Fibroblast of lung (primary cell): ENCODE data around the gene VWA5B1.

ENCODE experiments used
- EZH2 ChIP-seq: IDR thresholded peaks from 2 replicates; pipeline ENCODE4 v1.5.1; 2012; ENCODE audit warnings: low read length, control low read depth, mild to moderate bottlenecking; ENCODE audit errors: missing control alignments
- TF ChIP-seq, protein P1 (sequence below), 2 donors: IDR thresholded peaks in 1 of 2; conservative IDR thresholded peaks in 1 of 2; 1 replicate in 1 of 2; 2 replicates in 1 of 2; pipeline ENCODE4 v1.5.1; 2011 to 2012; ENCODE audit warnings: low read length in 2 of 2, control low read depth in 1 of 2, inconsistent platforms in 1 of 2, low read depth in 1 of 2, mild to moderate bottlenecking in 1 of 2

DNA sequence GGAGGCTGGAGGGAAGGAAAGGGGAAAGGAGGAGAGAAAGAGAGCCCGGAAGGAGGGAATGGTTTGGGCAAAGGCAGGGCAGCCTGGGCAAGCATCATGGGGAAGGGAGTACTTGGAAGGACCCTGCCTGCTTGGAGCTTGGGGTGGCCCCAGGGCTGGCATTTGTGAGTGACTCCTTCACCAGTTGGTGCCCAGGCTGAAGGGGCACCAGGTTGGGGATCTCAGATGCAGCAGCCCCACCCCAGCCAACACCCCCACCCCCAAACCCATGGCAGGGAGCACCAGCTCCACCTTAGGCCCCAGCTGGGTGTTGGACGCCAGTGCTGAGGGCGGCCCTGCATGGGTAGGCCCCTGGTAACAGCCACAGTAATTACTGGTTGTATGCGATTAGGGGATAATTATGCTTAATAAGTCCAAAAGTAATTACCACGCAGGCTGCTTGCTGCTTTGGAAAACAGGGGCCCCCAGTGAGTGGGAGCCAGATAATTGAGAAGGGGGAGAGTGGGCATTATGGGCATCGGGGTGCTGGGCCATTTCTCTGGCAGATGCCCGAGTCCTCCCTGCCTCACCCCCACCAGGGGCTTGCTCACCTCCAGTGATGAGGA lies 78.3 kb downstream of the VWA5B1 start:
- TF ChIP-seq, protein P1, sequence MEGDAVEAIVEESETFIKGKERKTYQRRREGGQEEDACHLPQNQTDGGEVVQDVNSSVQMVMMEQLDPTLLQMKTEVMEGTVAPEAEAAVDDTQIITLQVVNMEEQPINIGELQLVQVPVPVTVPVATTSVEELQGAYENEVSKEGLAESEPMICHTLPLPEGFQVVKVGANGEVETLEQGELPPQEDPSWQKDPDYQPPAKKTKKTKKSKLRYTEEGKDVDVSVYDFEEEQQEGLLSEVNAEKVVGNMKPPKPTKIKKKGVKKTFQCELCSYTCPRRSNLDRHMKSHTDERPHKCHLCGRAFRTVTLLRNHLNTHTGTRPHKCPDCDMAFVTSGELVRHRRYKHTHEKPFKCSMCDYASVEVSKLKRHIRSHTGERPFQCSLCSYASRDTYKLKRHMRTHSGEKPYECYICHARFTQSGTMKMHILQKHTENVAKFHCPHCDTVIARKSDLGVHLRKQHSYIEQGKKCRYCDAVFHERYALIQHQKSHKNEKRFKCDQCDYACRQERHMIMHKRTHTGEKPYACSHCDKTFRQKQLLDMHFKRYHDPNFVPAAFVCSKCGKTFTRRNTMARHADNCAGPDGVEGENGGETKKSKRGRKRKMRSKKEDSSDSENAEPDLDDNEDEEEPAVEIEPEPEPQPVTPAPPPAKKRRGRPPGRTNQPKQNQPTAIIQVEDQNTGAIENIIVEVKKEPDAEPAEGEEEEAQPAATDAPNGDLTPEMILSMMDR (conservative IDR thresholded peaks at IDR 0.05 in 1 of 2, IDR thresholded peaks at IDR 0.05 in 1 of 2; ENCODE audit: low read depth in 1 of 2, low read length in 2 of 2): no peak
- no peak for TF ChIP-seq EZH2
